ENCODE data around the gene PSMC2. TPM values are rescaled to one million over a fixed set of nuclear protein-coding genes. Genes with fewer than 3 reads are reported as not detected.
A peak's percentile ranks its signal among the peaks of the same experiment; 100 is the strongest.

Gene PSMC2
- total RNA-seq, 1 experiment from 2014 or later = 237 TPM

DNA sequence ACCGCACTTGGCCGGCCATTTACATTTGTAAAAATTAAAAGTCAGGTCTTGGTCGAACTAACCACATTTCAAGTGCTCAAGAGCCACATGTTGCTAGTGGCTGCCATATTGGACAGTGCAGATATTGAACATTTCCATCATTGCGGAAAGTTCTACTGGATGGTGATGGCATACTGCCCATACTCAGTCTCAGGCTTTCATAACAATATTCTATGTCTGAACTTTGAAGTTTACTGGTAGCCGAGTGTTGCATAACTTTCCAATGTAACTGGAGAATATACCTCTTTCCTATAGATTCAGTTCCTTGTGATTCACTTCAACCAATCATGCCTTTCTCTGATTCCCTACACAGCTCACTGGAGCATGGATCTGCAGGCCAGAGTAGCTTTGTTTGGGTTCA, 43.7 kb downstream of the PSMC2 start:
- Histone ChIP-seq H3K9me2 (replicated peaks; ENCODE audit: low read length) (no peaks in the 10 kb centered on the region), H3F3A (ENCODE audit: low read length, unreplicated experiment) (no peaks in the 10 kb centered on the region), H3K79me2 (ENCODE audit: low read length) (no peaks in the 10 kb centered on the region), H3K9ac (ENCODE audit: low read length) (peak overlapping the region; percentile 13; the same call in 1 of the 2 replicates), H3K4me1 (ENCODE audit: insufficient read depth, low read length) (peaks cover 24% of the 10 kb centered on the region), H2AFZ (ENCODE audit: low read length) (no peak overlapping the region), H4K20me1 (ENCODE audit: low read length) (0 out of 2 replicates have a peak, but pooled peaks cover 3% of the 10 kb centered on the region), H3K27ac (ENCODE audit: low read length) (peak overlapping the region; percentile 82), H3K4me2 (ENCODE audit: low read length) (peak overlapping the region; percentile 61), H3K27me3 (ENCODE audit: low read length) (no peaks in the 10 kb centered on the region), H3K36me3 (ENCODE audit: low read depth, low read length) (no peaks in the 10 kb centered on the region), H3K9me3 (ENCODE audit: low read length) (no peaks in the 10 kb centered on the region), H3K4me3 (ENCODE audit: low read length) (peak overlapping the region; percentile 29; the same call in 1 of the 2 replicates)
- TF ChIP-seq EZH2 (IDR thresholded peaks at IDR 0.05; ENCODE audit: low read length, unreplicated experiment) (no peak), EZH2phosphoT487 (IDR thresholded peaks at IDR 0.05; ENCODE audit: borderline replicate concordance, low read length) (no peak), CTCF (conservative IDR thresholded peaks at IDR 0.05; ENCODE audit: low read depth, low read length) (no peak)
- CTCF ChIA-PET = interaction anchor here (0.6 kb wide), 1 partner anchor 1552 kb away, joined by 3 read pairs; no protein-coding TSS in a partner anchor
- intact Hi-C loops (cut with micrococcal nuclease) = no loop called here
- TSS peak; percentile 18 for BruUV-seq (replicated peaks)
- ATAC-seq (no peak), DNase-seq (peak; percentile 23)
- POLR2A ChIA-PET (ENCODE audit: unreplicated experiment) = no interaction called here

DNA sequence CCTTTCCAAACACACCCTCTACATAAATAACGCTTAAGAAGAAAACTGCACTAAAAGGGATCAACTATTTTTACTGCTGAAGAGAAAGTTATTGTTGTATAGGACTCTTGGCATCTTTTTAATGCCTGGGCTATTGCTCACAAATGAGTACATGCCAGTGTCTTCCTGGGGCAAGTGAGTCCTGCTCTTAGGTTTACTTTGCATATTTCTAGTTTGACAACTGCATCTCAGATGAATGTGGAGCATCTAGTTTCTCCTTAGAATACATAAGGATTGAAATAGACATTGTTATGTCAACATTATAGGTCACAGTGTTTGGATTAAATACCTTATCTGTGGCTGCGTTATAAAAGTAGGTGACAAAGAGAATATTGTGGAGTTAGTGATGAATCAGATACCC, 44.5 kb downstream of the PSMC2 start:
- Histone ChIP-seq H3K9me3 (ENCODE audit: low read length) (no peaks in the 10 kb centered on the region), H3K4me2 (ENCODE audit: low read length) (peak overlapping the region; percentile 61), H3K4me1 (ENCODE audit: insufficient read depth, low read length) (peaks cover 24% of the 10 kb centered on the region), H3K79me2 (ENCODE audit: low read length) (no peaks in the 10 kb centered on the region), H2AFZ (ENCODE audit: low read length) (peak overlapping the region; percentile 24; the same call in 1 of the 2 replicates), H3K4me3 (ENCODE audit: low read length) (peak overlapping the region; percentile 29; the same call in 1 of the 2 replicates), H3F3A (ENCODE audit: low read length, unreplicated experiment) (no peaks in the 10 kb centered on the region), H3K9me2 (replicated peaks; ENCODE audit: low read length) (no peaks in the 10 kb centered on the region), H4K20me1 (ENCODE audit: low read length) (0 out of 2 replicates have a peak, but pooled peaks cover 3% of the 10 kb centered on the region), H3K9ac (ENCODE audit: low read length) (no peak overlapping the region), H3K27ac (ENCODE audit: low read length) (peak overlapping the region; percentile 82), H3K27me3 (ENCODE audit: low read length) (no peaks in the 10 kb centered on the region), H3K36me3 (ENCODE audit: low read depth, low read length) (no peaks in the 10 kb centered on the region)
- peak; percentile 88 for DNase-seq
- intact Hi-C loops (cut with micrococcal nuclease) = loop anchor here (1.0 kb wide), 3 partner anchors 15 to 45 kb away; partner anchors contain the start of gene PSMC2
- ChIA-PET POLR2A (ENCODE audit: unreplicated experiment) (interaction anchor here (0.7 kb wide), 1 partner anchor 91 kb away, joined by 3 read pairs; no protein-coding TSS in a partner anchor), CTCF (interaction anchor here (0.7 kb wide), 1 partner anchor 474 kb away, joined by 3 read pairs; no protein-coding TSS in a partner anchor)
- TF ChIP-seq CTCF (conservative IDR thresholded peaks at IDR 0.05; ENCODE audit: low read depth, low read length) (no peak), EZH2phosphoT487 (IDR thresholded peaks at IDR 0.05; ENCODE audit: borderline replicate concordance, low read length) (no peak), EZH2 (IDR thresholded peaks at IDR 0.05; ENCODE audit: low read length, unreplicated experiment) (no peak)
- ATAC-seq = peak; percentile 95
- no TSS peak for BruUV-seq (replicated peaks)

DNA sequence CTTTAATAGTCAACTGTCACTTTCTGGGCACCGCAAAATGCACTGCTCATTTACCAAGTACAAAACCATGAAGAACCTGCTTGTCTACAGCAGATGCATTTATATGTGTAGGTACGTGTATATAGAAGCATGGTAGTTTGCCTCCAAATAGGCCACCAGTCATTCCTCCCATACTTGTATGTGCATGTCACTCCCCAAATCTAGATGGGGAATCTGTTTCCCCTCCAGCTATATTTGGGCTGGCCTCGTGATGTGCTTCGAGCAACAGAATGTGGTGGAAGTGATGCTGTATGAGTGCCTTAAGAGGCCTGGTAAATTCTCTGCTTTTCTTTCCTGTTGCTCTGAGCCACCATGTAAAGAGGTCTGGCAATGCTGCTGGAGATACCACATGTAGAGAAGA, 47.1 kb downstream of the PSMC2 start:
- intact Hi-C loops (cut with micrococcal nuclease) = no loop called here
- H3F3A ChIP-seq (ENCODE audit: low read length, unreplicated experiment) = no peaks in the 10 kb centered on the region
- H3K27me3 ChIP-seq (ENCODE audit: low read length) = no peaks in the 10 kb centered on the region
- H3K4me2 ChIP-seq (ENCODE audit: low read length) = no peak overlapping the region
- no peak overlapping the region for H3K4me3 ChIP-seq (ENCODE audit: low read length)
- no peak for ATAC-seq
- H4K20me1 ChIP-seq (ENCODE audit: low read length) = 0 out of 2 replicates have a peak, but pooled peaks cover 3% of the 10 kb centered on the region
- DNase-seq = peak; percentile 19
- H2AFZ ChIP-seq (ENCODE audit: low read length) = no peak overlapping the region
- H3K79me2 ChIP-seq (ENCODE audit: low read length) = no peaks in the 10 kb centered on the region
- POLR2A ChIA-PET (ENCODE audit: unreplicated experiment) = no interaction called here
- no peak overlapping the region for H3K27ac ChIP-seq (ENCODE audit: low read length)
- H3K9me3 ChIP-seq (ENCODE audit: low read length) = no peaks in the 10 kb centered on the region
- H3K4me1 ChIP-seq (ENCODE audit: insufficient read depth, low read length) = peaks cover 24% of the 10 kb centered on the region
- no peak overlapping the region for H3K9ac ChIP-seq (ENCODE audit: low read length)
- no peaks in the 10 kb centered on the region for H3K9me2 ChIP-seq (replicated peaks; ENCODE audit: low read length)
- H3K36me3 ChIP-seq (ENCODE audit: low read depth, low read length) = no peaks in the 10 kb centered on the region
- no peak for TF ChIP-seq EZH2 (IDR thresholded peaks at IDR 0.05; ENCODE audit: low read length, unreplicated experiment)
- TF ChIP-seq CTCF (conservative IDR thresholded peaks at IDR 0.05; ENCODE audit: low read depth, low read length) = no peak
- no peak for TF ChIP-seq EZH2phosphoT487 (IDR thresholded peaks at IDR 0.05; ENCODE audit: borderline replicate concordance, low read length)
- no TSS peak for BruUV-seq (replicated peaks)
- CTCF ChIA-PET = no interaction called here
